IMR-90 (cell line): ENCODE data around the gene MICOS13. TPM values are rescaled to one million over a fixed set of nuclear protein-coding genes. Genes with fewer than 3 reads are reported as not detected.

ENCODE experiments used
- ATAC-seq: fragments of 200-7000 bp; cut with Tn5 transposase; 2 replicates; pipeline ENCODE4 v1.9.1; 2020; ENCODE audit warnings: low read depth, mild to moderate bottlenecking, moderate library complexity
- BruUV-seq: library from RNA; stranded (reverse); fragments of 400-500 nt; replicated peaks from 2 replicates; lab custom pipeline; 2021; lab: Mats Ljungman, UMichigan
- CTCF ChIA-PET: fragments of 300-600 bp; formaldehyde crosslinking; extraction: SDS; loops from one replicate; lab custom pipeline; 2021; ENCODE audit warnings: antibody characterized with exemption; lab: Yijun Ruan, JAX
- POLR2A ChIA-PET: fragments of 300-600 bp; sonication (Branson Sonifier 250); formaldehyde crosslinking; loops from one replicate; lab custom pipeline; 2022; ENCODE audit warnings: antibody characterized with exemption; ENCODE audit not compliant: unreplicated experiment; lab: Charles Lee
- DNase-seq: peaks from one replicate; pipeline ENCODE4 v3.0.0; 2013
- H2AFZ ChIP-seq: replicated peaks from 2 replicates; pipeline ENCODE3; 2013; ENCODE audit warnings: low read length, mild to moderate bottlenecking; ENCODE audit not compliant: poor library complexity
- H2AK5ac ChIP-seq: 2 replicates; pipeline ENCODE4 v1.6.1; 2013; ENCODE audit warnings: low read depth, low read length, inconsistent platforms
- H2AK9ac ChIP-seq: replicated peaks from 2 replicates; pipeline ENCODE3; 2013; ENCODE audit warnings: mild to moderate bottlenecking, low read depth, low read length, moderate library complexity; ENCODE audit not compliant: poor library complexity
- H2BK120ac ChIP-seq: 2 replicates; pipeline ENCODE4 v1.6.1; 2013; ENCODE audit warnings: low read depth, low read length, inconsistent platforms
- H2BK15ac ChIP-seq: 3 replicates; pipeline ENCODE4 v1.6.1; 2013; ENCODE audit warnings: low read depth, low read length, inconsistent platforms
- H2BK20ac ChIP-seq: 2 replicates; pipeline ENCODE4 v1.6.1; 2013; ENCODE audit warnings: low read depth, mild to moderate bottlenecking, inconsistent platforms, low read length, moderate library complexity
- H2BK5ac ChIP-seq: 2 replicates; pipeline ENCODE4 v1.6.1; 2013; ENCODE audit warnings: mild to moderate bottlenecking, low read depth, low read length, inconsistent platforms; ENCODE audit not compliant: poor library complexity, severe bottlenecking
- H3K14ac ChIP-seq: replicated peaks from 2 replicates; pipeline ENCODE4 v1.6.1; 2013; ENCODE audit warnings: low read depth, low read length, inconsistent platforms
- H3K18ac ChIP-seq: 2 replicates; pipeline ENCODE4 v1.6.1; 2013; ENCODE audit warnings: low read depth, low read length, control low read depth
- H3K23ac ChIP-seq: 2 replicates; pipeline ENCODE4 v1.6.1; 2013; ENCODE audit warnings: low read depth, low read length, inconsistent platforms
- H3K27ac ChIP-seq: 2 replicates; pipeline ENCODE4 v1.5.1; 2013; ENCODE audit warnings: mild to moderate bottlenecking, control low read depth, low read length; ENCODE audit not compliant: insufficient read depth
- H3K27me3 ChIP-seq: 2 replicates; pipeline ENCODE4 v1.6.1; 2013; ENCODE audit warnings: low read length; ENCODE audit not compliant: control insufficient read depth, insufficient read depth
- H3K36me3 ChIP-seq: 2 replicates; pipeline ENCODE4 v1.6.1; 2013; ENCODE audit warnings: low read length, mixed read lengths; ENCODE audit not compliant: control insufficient read depth, insufficient read depth
- H3K4ac ChIP-seq: 2 replicates; pipeline ENCODE4 v1.6.1; 2013; ENCODE audit warnings: low read depth, low read length, inconsistent platforms
- H3K4me1 ChIP-seq: 2 replicates; pipeline ENCODE4 v1.6.1; 2013; ENCODE audit warnings: low read length, mixed read lengths; ENCODE audit not compliant: control insufficient read depth, insufficient read depth
- H3K4me2 ChIP-seq: 2 replicates; pipeline ENCODE4 v1.6.1; 2013; ENCODE audit warnings: low read depth, mild to moderate bottlenecking, control low read depth, low read length, moderate library complexity
- H3K4me3 ChIP-seq: 2 replicates; pipeline ENCODE4 v1.5.1; 2013; ENCODE audit warnings: low read depth, mild to moderate bottlenecking, control low read depth, low read length, moderate library complexity; ENCODE audit not compliant: insufficient read depth
- H3K56ac ChIP-seq: 2 replicates; pipeline ENCODE4 v1.6.1; 2013; ENCODE audit warnings: low read length, inconsistent platforms; ENCODE audit not compliant: insufficient read depth; ENCODE audit errors: extremely low read depth
- H3K79me1 ChIP-seq, 2 experiments: 2 replicates each; pipeline ENCODE4 v1.6.1; 2013; ENCODE audit warnings: low read length in 2 of 2, inconsistent platforms in 1 of 2, low read depth in 1 of 2
- H3K9ac ChIP-seq: 2 replicates; pipeline ENCODE4 v1.6.1; 2013; ENCODE audit warnings: low read depth, low read length, control low read depth
- H3K9me1 ChIP-seq: 2 replicates; pipeline ENCODE4 v1.6.1; 2013; ENCODE audit warnings: low read length, inconsistent platforms; ENCODE audit not compliant: insufficient read depth
- H3K9me3 ChIP-seq: 2 replicates; pipeline ENCODE4 v1.6.1; 2013; ENCODE audit warnings: low read length; ENCODE audit not compliant: control insufficient read depth, insufficient read depth
- H4K20me1 ChIP-seq: 2 replicates; pipeline ENCODE4 v1.6.1; 2013; ENCODE audit warnings: low read length, inconsistent platforms; ENCODE audit not compliant: insufficient read depth
- H4K5ac ChIP-seq: 2 replicates; pipeline ENCODE4 v1.6.1; 2013; ENCODE audit warnings: mild to moderate bottlenecking, low read depth, low read length, control low read depth
- H4K8ac ChIP-seq, 2 experiments: 2 replicates each; pipeline ENCODE4 v1.6.1; 2013; ENCODE audit warnings: low read depth in 2 of 2, low read length in 2 of 2, control low read depth in 1 of 2, inconsistent platforms in 1 of 2
- H4K91ac ChIP-seq: 2 replicates; pipeline ENCODE4 v1.6.1; 2013; ENCODE audit warnings: low read depth, low read length, inconsistent platforms; ENCODE audit not compliant: insufficient read depth
- BHLHE40 ChIP-seq: fragments of 150-350 bp; IDR thresholded peaks from 2 replicates; pipeline ENCODE4 v1.6.1; 2016; ENCODE audit warnings: mild to moderate bottlenecking, low read depth, low read length
- CEBPB ChIP-seq: IDR thresholded peaks from 2 replicates; pipeline ENCODE4 v1.6.1; 2012; ENCODE audit warnings: low read depth, low read length, improper control_type of control experiment
- CHD1 ChIP-seq: IDR thresholded peaks from 2 replicates; pipeline ENCODE4 v1.6.1; 2012; ENCODE audit warnings: low read depth, low read length, improper control_type of control experiment
- CTCF ChIP-seq: conservative IDR thresholded peaks from 2 replicates; pipeline ENCODE4 v1.5.1; 2012; ENCODE audit warnings: mild to moderate bottlenecking, low read depth, low read length, improper control_type of control experiment
- FOS ChIP-seq: fragments of 150-350 bp; IDR thresholded peaks from 2 replicates; pipeline ENCODE4 v1.6.1; 2016; ENCODE audit warnings: low read depth, low read length
- MAFK ChIP-seq: IDR thresholded peaks from 2 replicates; pipeline ENCODE4 v1.6.1; 2012; ENCODE audit warnings: low read depth, low read length, improper control_type of control experiment
- MAZ ChIP-seq: IDR thresholded peaks from 2 replicates; pipeline ENCODE4 v1.6.1; 2012; ENCODE audit warnings: low read depth, mild to moderate bottlenecking, low read length, improper control_type of control experiment, moderate library complexity, borderline replicate concordance
- MXI1 ChIP-seq: IDR thresholded peaks from 2 replicates; pipeline ENCODE4 v1.6.1; 2012; ENCODE audit warnings: low read depth, mild to moderate bottlenecking, low read length, moderate library complexity, borderline replicate concordance
- NFE2L2 ChIP-seq: fragments of 150-350 bp; IDR thresholded peaks from 2 replicates; pipeline ENCODE4 v1.6.1; 2016; ENCODE audit warnings: low read depth, mild to moderate bottlenecking, low read length
- POLR2A ChIP-seq: IDR thresholded peaks from 2 replicates; pipeline ENCODE4 v1.6.1; 2012; ENCODE audit warnings: mild to moderate bottlenecking, low read depth, low read length
- RAD21 ChIP-seq: IDR thresholded peaks from 2 replicates; pipeline ENCODE4 v1.6.1; 2012; ENCODE audit warnings: low read length, improper control_type of control experiment
- RCOR1 ChIP-seq: IDR thresholded peaks from 2 replicates; pipeline ENCODE4 v1.6.1; 2012; ENCODE audit warnings: mild to moderate bottlenecking, low read length, improper control_type of control experiment; ENCODE audit not compliant: insufficient replicate concordance
- RFX5 ChIP-seq: IDR thresholded peaks from 2 replicates; pipeline ENCODE4 v1.8.0; 2012; ENCODE audit warnings: low read depth, mild to moderate bottlenecking, low read length, moderate library complexity
- SMC3 ChIP-seq: fragments of 150-350 bp; IDR thresholded peaks from 2 replicates; pipeline ENCODE4 v1.6.1; 2016; ENCODE audit warnings: low read depth, mild to moderate bottlenecking, antibody characterized with exemption, low read length, moderate library complexity
- WGBS, 2 experiments: methylation state at CpG; one replicate each; pipeline versions ENCODE4 v1.1.5 to v1.1.7; 2013; ENCODE audit warnings: missing lambda C conversion rate in 2 of 2; ENCODE audit not compliant: insufficient read length in 1 of 2; ENCODE audit errors: extremely low coverage in 2 of 2; 5-methylcytosine and 5-hydroxymethylcytosine counted together
- dilution Hi-C: fragments of 300-500 bp; cut with HindIII; formaldehyde crosslinking; loops from one replicate; pipeline ENCODE4 v1.14.3; 2018; ENCODE audit warnings: low sequenced_read_pairs; ENCODE audit not compliant: unreplicated experiment
- in situ Hi-C: fragments of 300-500 bp; cut with MboI; formaldehyde crosslinking; loops from 3 replicates; pipeline ENCODE4 v1.14.3; 2019; ENCODE audit warnings: low sequenced_read_pairs, inconsistent platforms, mixed read lengths
- intact Hi-C: fragments of 100-400 bp; cut with micrococcal nuclease; formaldehyde crosslinking; loops from 2 replicates; pipeline ENCODE4 v1.10.0; 2022
- polyA plus RNA-seq, 3 experiments: library from polyadenylated mRNA; depleted of rRNA; stranded (reverse); fragments of >200 nt; gene quantifications; 2 replicates each; pipeline ENCODE4 v1.2.3, GENCODE V29; 2012; ENCODE audit warnings: low replicate concordance in 1 of 3
- total RNA-seq: library from RNA; depleted of rRNA; stranded (reverse); fragments of >200 nt; gene quantifications from 2 replicates; pipeline ENCODE4 v1.2.3, GENCODE V29; 2012
- TF ChIP-seq, protein P1 (sequence below): fragments of 150-350 bp; IDR thresholded peaks from 2 replicates; pipeline ENCODE4 v1.6.1; 2016; ENCODE audit warnings: low read depth, mild to moderate bottlenecking, low read length, moderate library complexity, borderline replicate concordance
- TF ChIP-seq, protein P2 (sequence below): fragments of 150-350 bp; IDR thresholded peaks from 2 replicates; pipeline ENCODE4 v1.6.1; 2017; ENCODE audit warnings: mild to moderate bottlenecking, antibody characterized with exemption, low read length, low read depth

MICOS13 gene
- total and polyA plus RNA-seq, 2 of the 4 experiments (the other 2 are of a cell fraction), result 14.5 to 48.9 TPM

DNA sequence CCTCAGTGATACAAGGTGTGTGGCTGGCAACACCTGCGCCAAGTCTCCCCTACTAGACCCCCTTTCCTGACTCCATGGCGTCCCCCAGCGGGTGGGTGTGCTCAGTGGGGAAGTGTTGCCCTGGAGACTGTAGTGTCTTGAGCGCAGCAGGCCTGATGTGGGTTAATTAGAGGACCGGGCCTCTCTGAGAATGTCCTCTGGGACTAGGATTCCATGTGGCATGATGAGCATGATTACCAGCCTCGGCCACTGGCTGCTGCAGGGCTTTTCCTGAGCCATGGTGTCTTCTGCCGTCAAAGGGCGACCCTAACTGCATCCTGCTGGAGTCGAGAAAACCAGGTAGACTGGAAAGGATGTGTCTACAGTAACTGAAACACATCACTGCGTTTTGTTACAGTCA is 28.1 kb downstream of the MICOS13 start:
- TF ChIP-seq SMC3 (no peak), NFE2L2 (no peak), RAD21 (no peak), RCOR1 (no peak), FOS (no peak), MAFK (no peak), BHLHE40 (no peak), RFX5 (no peak), CTCF (no peak), CEBPB (no peak), MXI1 (no peak), CHD1 (no peak), POLR2A (no peak), MAZ (no peak)
- TF ChIP-seq, protein P1, sequence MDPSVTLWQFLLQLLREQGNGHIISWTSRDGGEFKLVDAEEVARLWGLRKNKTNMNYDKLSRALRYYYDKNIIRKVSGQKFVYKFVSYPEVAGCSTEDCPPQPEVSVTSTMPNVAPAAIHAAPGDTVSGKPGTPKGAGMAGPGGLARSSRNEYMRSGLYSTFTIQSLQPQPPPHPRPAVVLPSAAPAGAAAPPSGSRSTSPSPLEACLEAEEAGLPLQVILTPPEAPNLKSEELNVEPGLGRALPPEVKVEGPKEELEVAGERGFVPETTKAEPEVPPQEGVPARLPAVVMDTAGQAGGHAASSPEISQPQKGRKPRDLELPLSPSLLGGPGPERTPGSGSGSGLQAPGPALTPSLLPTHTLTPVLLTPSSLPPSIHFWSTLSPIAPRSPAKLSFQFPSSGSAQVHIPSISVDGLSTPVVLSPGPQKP, result no peak
- TF ChIP-seq, protein P2, sequence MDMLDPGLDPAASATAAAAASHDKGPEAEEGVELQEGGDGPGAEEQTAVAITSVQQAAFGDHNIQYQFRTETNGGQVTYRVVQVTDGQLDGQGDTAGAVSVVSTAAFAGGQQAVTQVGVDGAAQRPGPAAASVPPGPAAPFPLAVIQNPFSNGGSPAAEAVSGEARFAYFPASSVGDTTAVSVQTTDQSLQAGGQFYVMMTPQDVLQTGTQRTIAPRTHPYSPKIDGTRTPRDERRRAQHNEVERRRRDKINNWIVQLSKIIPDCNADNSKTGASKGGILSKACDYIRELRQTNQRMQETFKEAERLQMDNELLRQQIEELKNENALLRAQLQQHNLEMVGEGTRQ, result no peak
- no TSS peak for BruUV-seq
- Histone ChIP-seq H3K9me1 (peaks cover 3% of the 10 kb centered on the region; the same call in 1 of the 2 replicates), H2BK15ac (no peak overlapping the region), H3K14ac (no peak overlapping the region), H3K18ac (no peak overlapping the region), H3K4me2 (no peak overlapping the region), H2AK5ac (no peak overlapping the region), H3K23ac (no peak overlapping the region), H3K36me3 (peaks cover 68% of the 10 kb centered on the region), H2AK9ac (no peak overlapping the region), H2BK120ac (no peak overlapping the region), H4K20me1 (peaks cover 5% of the 10 kb centered on the region), H2BK20ac (no peak overlapping the region), H4K5ac (no peak overlapping the region), H3K4me1 (no peaks in the 10 kb centered on the region), H2AFZ (no peak overlapping the region), H3K56ac (no peak overlapping the region), H3K79me1 (peaks cover 26 to 45% of the 10 kb centered on the region in 2 experiments), H3K9ac (no peak overlapping the region), H3K4ac (no peak overlapping the region), H3K9me3 (no peaks in the 10 kb centered on the region), H4K8ac (no peak overlapping the region), H2BK5ac (no peak overlapping the region), H4K91ac (no peak overlapping the region), H3K27me3 (no peaks in the 10 kb centered on the region), H3K4me3 (no peak overlapping the region), H3K27ac (no peak overlapping the region)
- ChIA-PET CTCF (no interaction called here), POLR2A (no interaction called here)
- in situ Hi-C loops, result no loop called here
- dilution Hi-C loops, result no loop called here
- intact Hi-C loops, result no loop called here
- WGBS, 2 experiments, result 93% methylated on average over 6 of the region's 10 CpGs; no CpG with 5 or more reads in 1 of the 2 experiments
- DNase-seq (no peak), ATAC-seq (no peak)
